ENCODE data around the gene FN3KRP. TPM values are rescaled to one million over a fixed set of nuclear protein-coding genes. Genes with fewer than 3 reads are reported as not detected.

FN3KRP gene
- total and polyA plus RNA-seq, 2 experiments from 2014 or later, result 17.0 to 27.4 TPM

DNA sequence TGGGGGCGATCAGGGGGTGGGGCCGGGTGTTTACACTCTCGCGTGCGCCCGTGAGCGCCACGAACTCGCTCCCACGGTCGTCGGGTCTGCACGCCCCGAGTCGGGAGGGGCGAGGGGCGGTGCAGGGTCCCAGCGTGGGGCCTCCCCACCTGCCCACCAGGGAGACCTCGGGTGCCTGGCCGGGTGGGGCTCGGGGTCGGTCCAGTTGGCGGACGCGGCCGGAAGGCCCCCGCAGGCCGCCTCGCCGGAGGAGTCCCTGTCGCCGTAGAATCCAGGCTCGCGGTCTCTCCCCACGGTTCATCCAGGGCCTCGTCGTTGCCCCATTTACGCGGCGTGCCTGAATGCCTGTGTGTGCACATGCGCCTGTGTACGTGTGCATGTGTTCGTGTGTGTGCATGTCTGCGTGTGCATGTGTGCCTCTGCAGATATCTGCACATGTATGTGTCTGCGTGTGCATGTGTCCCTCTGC is 17.5 kb upstream of the FN3KRP start:
- H3K4me3 ChIP-seq, result peak overlapping the region; percentile 39
- peaks cover 3% of the 10 kb centered on the region for H3K9me3 ChIP-seq (ENCODE audit: low read depth)
- H3K4me2 ChIP-seq, result peak overlapping the region; percentile 85
- TF ChIP-seq EZH2 (IDR thresholded peaks at IDR 0.05; ENCODE audit: borderline replicate concordance) (no peak), EZH2phosphoT487 (IDR thresholded peaks at IDR 0.05; ENCODE audit: low read depth, severe bottlenecking, unreplicated experiment) (no peak)
- TF ChIP-seq, protein P1, sequence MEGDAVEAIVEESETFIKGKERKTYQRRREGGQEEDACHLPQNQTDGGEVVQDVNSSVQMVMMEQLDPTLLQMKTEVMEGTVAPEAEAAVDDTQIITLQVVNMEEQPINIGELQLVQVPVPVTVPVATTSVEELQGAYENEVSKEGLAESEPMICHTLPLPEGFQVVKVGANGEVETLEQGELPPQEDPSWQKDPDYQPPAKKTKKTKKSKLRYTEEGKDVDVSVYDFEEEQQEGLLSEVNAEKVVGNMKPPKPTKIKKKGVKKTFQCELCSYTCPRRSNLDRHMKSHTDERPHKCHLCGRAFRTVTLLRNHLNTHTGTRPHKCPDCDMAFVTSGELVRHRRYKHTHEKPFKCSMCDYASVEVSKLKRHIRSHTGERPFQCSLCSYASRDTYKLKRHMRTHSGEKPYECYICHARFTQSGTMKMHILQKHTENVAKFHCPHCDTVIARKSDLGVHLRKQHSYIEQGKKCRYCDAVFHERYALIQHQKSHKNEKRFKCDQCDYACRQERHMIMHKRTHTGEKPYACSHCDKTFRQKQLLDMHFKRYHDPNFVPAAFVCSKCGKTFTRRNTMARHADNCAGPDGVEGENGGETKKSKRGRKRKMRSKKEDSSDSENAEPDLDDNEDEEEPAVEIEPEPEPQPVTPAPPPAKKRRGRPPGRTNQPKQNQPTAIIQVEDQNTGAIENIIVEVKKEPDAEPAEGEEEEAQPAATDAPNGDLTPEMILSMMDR (IDR thresholded peaks at IDR 0.05; ENCODE audit: poor library complexity), result no peak
- no peaks in the 10 kb centered on the region for H3K4me1 ChIP-seq (ENCODE audit: insufficient read depth)
- peaks cover 35% of the 10 kb centered on the region for H3K79me2 ChIP-seq
- WGBS (ENCODE audit: low lambda C conversion rate, missing lambda C conversion rate), result 11% methylated on average over 34 of the region's 45 CpGs
- no peaks in the 10 kb centered on the region for H3K9me2 ChIP-seq (replicated peaks; ENCODE audit: insufficient read depth)
- H2AFZ ChIP-seq, result no peak overlapping the region
- H3K27ac ChIP-seq, result no peak overlapping the region
- no peaks in the 10 kb centered on the region for H3K27me3 ChIP-seq
- DNase-seq (ENCODE audit: low spot score), result no peak
- no peaks in the 10 kb centered on the region for H4K20me1 ChIP-seq (ENCODE audit: insufficient read depth, poor library complexity, severe bottlenecking)
- H3K36me3 ChIP-seq (replicated peaks; ENCODE audit: insufficient read depth, low read depth), result no peaks in the 10 kb centered on the region

DNA sequence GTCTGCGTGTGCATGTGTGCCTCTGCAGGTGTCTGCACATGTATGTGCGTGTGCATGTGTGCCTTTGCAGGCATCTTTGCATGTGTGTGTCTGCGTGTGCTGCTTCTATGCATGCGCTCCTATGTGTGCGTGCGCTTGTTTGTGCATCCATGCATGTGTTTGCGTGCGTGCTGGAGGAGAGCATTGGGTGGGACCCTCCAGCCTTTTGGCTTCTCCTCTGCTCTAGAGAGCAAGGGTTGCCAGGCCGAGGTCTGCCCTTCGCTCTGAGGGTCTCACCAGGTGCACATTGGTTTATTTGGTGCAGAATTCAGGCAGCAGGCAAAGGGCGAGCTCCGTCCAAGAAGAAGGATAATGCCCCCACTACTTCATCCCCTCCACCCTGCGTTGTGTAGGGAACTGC is 17.0 kb upstream of the FN3KRP start:
- peaks cover 30% of the 10 kb centered on the region for H3K79me2 ChIP-seq
- no peaks in the 10 kb centered on the region for H3K27me3 ChIP-seq
- H3K9me2 ChIP-seq (replicated peaks; ENCODE audit: insufficient read depth), result no peaks in the 10 kb centered on the region
- no peaks in the 10 kb centered on the region for H3K36me3 ChIP-seq (replicated peaks; ENCODE audit: insufficient read depth, low read depth)
- WGBS (ENCODE audit: low lambda C conversion rate, missing lambda C conversion rate), result 83% methylated on average over 13 of the region's 13 CpGs
- no peak overlapping the region for H3K4me3 ChIP-seq
- TF ChIP-seq EZH2 (IDR thresholded peaks at IDR 0.05; ENCODE audit: borderline replicate concordance), result no peak
- no peak for TF ChIP-seq EZH2phosphoT487 (IDR thresholded peaks at IDR 0.05; ENCODE audit: low read depth, severe bottlenecking, unreplicated experiment)
- TF ChIP-seq, protein P1 (IDR thresholded peaks at IDR 0.05; ENCODE audit: poor library complexity), result no peak
- no peak overlapping the region for H2AFZ ChIP-seq
- H3K9me3 ChIP-seq (ENCODE audit: low read depth), result no peaks in the 10 kb centered on the region
- no peaks in the 10 kb centered on the region for H4K20me1 ChIP-seq (ENCODE audit: insufficient read depth, poor library complexity, severe bottlenecking)
- H3K27ac ChIP-seq, result no peak overlapping the region
- H3K4me1 ChIP-seq (ENCODE audit: insufficient read depth), result peaks cover 3% of the 10 kb centered on the region
- no peak for DNase-seq (ENCODE audit: low spot score)
- H3K4me2 ChIP-seq, result peak overlapping the region; percentile 85

DNA sequence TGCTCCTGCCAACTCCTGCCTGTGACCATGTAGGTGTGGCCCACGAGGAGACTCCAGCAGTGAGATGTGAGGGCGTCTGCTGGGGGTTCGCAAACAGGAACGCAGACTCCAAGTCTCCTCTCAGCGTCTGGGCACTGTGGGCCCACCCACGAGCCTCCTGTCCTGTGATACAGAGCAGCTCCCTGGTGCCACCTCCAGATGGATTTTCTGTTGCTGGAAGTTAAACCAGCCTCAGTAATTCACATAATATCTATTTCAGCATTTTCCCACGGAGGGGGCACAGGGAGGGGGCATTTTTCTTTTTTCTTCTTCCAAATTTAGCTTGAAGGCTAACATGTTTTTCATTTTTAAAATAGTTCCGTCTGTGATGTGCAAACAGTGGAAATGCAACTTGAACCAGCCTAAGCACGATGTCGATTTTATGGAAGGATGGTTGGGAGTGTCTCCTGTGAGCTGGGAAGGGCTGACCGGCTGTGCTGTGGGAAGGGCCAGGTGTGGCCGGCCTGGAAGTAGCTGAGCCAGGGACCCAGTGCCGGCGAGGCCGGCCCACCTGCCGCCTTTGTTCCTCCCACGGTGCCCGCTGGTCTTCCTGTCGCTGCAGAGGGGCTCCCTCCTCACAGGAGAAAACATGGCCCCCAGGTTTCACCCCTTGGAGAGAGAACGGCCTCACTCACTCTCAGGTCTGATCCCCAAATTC is 14.1 kb upstream of the FN3KRP start:
- no peak for DNase-seq (ENCODE audit: low spot score)
- H3K9me2 ChIP-seq (replicated peaks; ENCODE audit: insufficient read depth), result no peaks in the 10 kb centered on the region
- peaks cover 4% of the 10 kb centered on the region for H3K4me1 ChIP-seq (ENCODE audit: insufficient read depth)
- H3K27ac ChIP-seq, result peak overlapping the region; percentile 27
- H3K9me3 ChIP-seq (ENCODE audit: low read depth), result no peaks in the 10 kb centered on the region
- no peak overlapping the region for H2AFZ ChIP-seq
- H4K20me1 ChIP-seq (ENCODE audit: insufficient read depth, poor library complexity, severe bottlenecking), result no peaks in the 10 kb centered on the region
- no peak overlapping the region for H3K4me3 ChIP-seq
- H3K36me3 ChIP-seq (replicated peaks; ENCODE audit: insufficient read depth, low read depth), result no peaks in the 10 kb centered on the region
- TF ChIP-seq EZH2 (IDR thresholded peaks at IDR 0.05; ENCODE audit: borderline replicate concordance), result no peak
- TF ChIP-seq EZH2phosphoT487 (IDR thresholded peaks at IDR 0.05; ENCODE audit: low read depth, severe bottlenecking, unreplicated experiment), result no peak
- TF ChIP-seq, protein P1 (IDR thresholded peaks at IDR 0.05; ENCODE audit: poor library complexity), result no peak
- no peak overlapping the region for H3K4me2 ChIP-seq
- H3K27me3 ChIP-seq, result no peaks in the 10 kb centered on the region
- peaks cover 7% of the 10 kb centered on the region for H3K79me2 ChIP-seq
- WGBS (ENCODE audit: low lambda C conversion rate, missing lambda C conversion rate), result 63% methylated on average over 20 of the region's 20 CpGs

Data from hepatocyte (in vitro differentiated cells).